ENCODE data around the gene ZNF718. TPM values are rescaled to one million over a fixed set of nuclear protein-coding genes. Genes with fewer than 3 reads are reported as not detected.

The ZNF718 gene
- total and polyA plus RNA-seq, 2 of the 8 experiments (the other 6 are each of a cell fraction or from before 2014, with no cell fraction given) = 3.3 to 19.5 TPM

DNA sequence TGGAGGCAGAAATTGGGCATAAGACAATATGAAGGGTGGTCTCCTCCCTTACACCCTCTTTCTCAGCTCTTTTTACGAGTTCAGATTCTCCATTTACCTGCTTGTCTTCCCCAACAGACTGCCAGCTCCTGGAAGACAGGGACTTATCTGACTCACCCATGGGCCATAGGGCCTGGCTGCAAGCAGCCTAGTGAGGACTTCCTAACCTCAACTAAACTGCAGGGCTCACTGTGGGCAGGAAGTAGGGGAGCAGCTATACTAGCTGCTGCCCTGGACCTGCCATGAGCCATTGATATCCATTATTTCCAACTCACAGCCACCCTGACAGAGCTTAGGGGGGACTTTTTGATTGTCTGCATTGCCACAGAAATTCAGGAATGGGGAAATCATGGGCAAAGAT lies 11.5 kb upstream of the ZNF718 start:
- Histone ChIP-seq H3K27ac (ENCODE audit: low read depth, low read length) (no peak overlapping the region), H3K14ac (ENCODE audit: insufficient read length) (no peak overlapping the region), H3K4me3 (ENCODE audit: extremely low read depth in 1 of 4, insufficient read depth in 2 of 4, low read depth in 3 of 4, low read length in 4 of 4) (no peak overlapping the region), H4K8ac (ENCODE audit: extremely low read depth, insufficient read depth, low read length) (no peak overlapping the region), H2AK5ac (ENCODE audit: low read depth, low read length) (no peak overlapping the region), H3K9me3 (ENCODE audit: insufficient read depth in 2 of 2, low read depth in 1 of 2, low read length in 1 of 2) (no peaks in the 10 kb centered on the region; a peak in 1 of 4 replicates), H3K79me2 (ENCODE audit: control insufficient read depth in 1 of 2, insufficient read depth in 2 of 2, low read length in 2 of 2) (no peaks in the 10 kb centered on the region), H3K9ac (replicated peaks in 1 of 4; ENCODE audit: extremely low read depth in 1 of 4, low read depth in 3 of 4, low read length in 3 of 4) (no peak overlapping the region), H3K23me2 (ENCODE audit: low read depth, low read length) (no peaks in the 10 kb centered on the region; the same call in 1 of the 2 replicates), H3K23ac (ENCODE audit: insufficient read length) (no peak overlapping the region), H3K27me3 (replicated peaks in 1 of 4; ENCODE audit: control insufficient read depth in 3 of 4, extremely low read depth in 1 of 4, insufficient read depth in 3 of 4, low read length in 3 of 4) (peaks cover 19 to 31% (median 27%) of the 10 kb centered on the region in 4 experiments), H2AFZ (ENCODE audit: low read length) (no peak overlapping the region), H2BK120ac (replicated peaks; ENCODE audit: low read depth, low read length) (no peak overlapping the region), H3K4ac (replicated peaks; ENCODE audit: insufficient read length, low read depth, low read length) (no peak overlapping the region), H3K4me1 (replicated peaks in 1 of 4; ENCODE audit: control insufficient read depth in 3 of 4, insufficient read depth in 4 of 4, low read length in 3 of 4) (no peaks in the 10 kb centered on the region; a peak in 1 of 7 replicates), H3K56ac (replicated peaks; ENCODE audit: insufficient read length, low read depth, low read length) (no peak overlapping the region), H3K4me2 (ENCODE audit: insufficient read depth in 1 of 2, low read depth in 2 of 2, low read length in 2 of 2) (no peak overlapping the region), H2BK5ac (ENCODE audit: low read depth, low read length) (no peak overlapping the region), H3K36me3 (ENCODE audit: control insufficient read depth in 2 of 4, insufficient read depth in 4 of 4, low read length in 3 of 4) (no peaks in the 10 kb centered on the region), H4K5ac (ENCODE audit: insufficient read length, low read depth, low read length) (no peak overlapping the region), H2BK12ac (ENCODE audit: low read depth, low read length) (no peak overlapping the region), H3K18ac (ENCODE audit: extremely low read depth, low read length) (no peak overlapping the region), H4K20me1 (replicated peaks in 1 of 2; ENCODE audit: control insufficient read depth in 1 of 2, insufficient read depth in 2 of 2, low read length in 2 of 2) (peaks cover 3 to 4% of the 10 kb centered on the region in 2 experiments), H2BK20ac (ENCODE audit: low read length) (no peak overlapping the region), H2BK15ac (ENCODE audit: low read length) (no peak overlapping the region), H3K79me1 (ENCODE audit: low read depth, low read length) (no peaks in the 10 kb centered on the region), H4K91ac (replicated peaks; ENCODE audit: insufficient read length, low read length) (no peak overlapping the region)
- ChIA-PET CTCF (ENCODE audit: partially characterized antibody) (interaction anchor here (1.0 kb wide), 1 partner anchor 11 kb away, joined by 4 read pairs; the partner anchor contains the start of gene ZNF718), POLR2A (ENCODE audit: partially characterized antibody) (interaction anchor here (6.0 kb wide), 1 partner anchor 12 kb away, joined by 42 read pairs; the partner anchor contains the start of gene ZNF718)
- WGBS, 2 experiments (ENCODE audit: extremely low coverage in 1 of 2, insufficient coverage in 1 of 2, insufficient read length in 1 of 2, insufficient replicate concordance in 2 of 2, low coverage in 1 of 2, low lambda C conversion rate in 2 of 2, missing lambda C conversion rate in 1 of 2) = 93% methylated on average over 1 of the region's 1 CpG; no CpG with 5 or more reads in 1 of the 2 experiments
- FAIRE-seq (no peak), DNase-seq (ENCODE audit: low read depth in 1 of 2, low spot score in 2 of 2) (no peak)
- TF ChIP-seq KDM1A (IDR thresholded peaks at IDR 0.05; ENCODE audit: borderline replicate concordance, low read length) = no peak
